GM19240 (cell line): Measurements from ENCODE around the gene EFHD2.
"Not testable (repeated sequence)": the region's sequence is repeated elsewhere in the genome, so short reads cannot be mapped to it uniquely, and the experiment has no call there.

Experiments
- DNase-seq: peaks from one replicate; pipeline ENCODE4 v3.0.0; 2011; ENCODE audit warnings: low spot score; ENCODE audit not compliant: insufficient read length

Gene EFHD2

GRCh38 chr1:15430787-15431570, 21.3 kb downstream of the EFHD2 start:
- DNase-seq: peak; percentile 92

GRCh38 chr1:15431571-15431948, 21.9 kb downstream of the EFHD2 start:
- no peak for DNase-seq

- no peak for DNase-seq
Measured at GRCh38 chr1:15432324-15432723, 22.6 kb downstream of the EFHD2 start.

- DNase-seq: no peak
Measured at GRCh38 chr1:15433471-15433870, 23.8 kb downstream of the EFHD2 start.

GRCh38 chr1:15434739-15435138, 25.1 kb downstream of the EFHD2 start:
- not testable (repeated sequence) for DNase-seq

- no peak for DNase-seq
Measured at GRCh38 chr1:15435239-15436077, 25.8 kb downstream of the EFHD2 start.

GRCh38 chr1:15436881-15437442, 27.3 kb downstream of the EFHD2 start:
- DNase-seq: no peak

- DNase-seq: no peak
Measured at GRCh38 chr1:15439325-15439724, 29.6 kb downstream of the EFHD2 start.

- no peak for DNase-seq
Measured at GRCh38 chr1:15440357-15440756, 30.7 kb downstream of the EFHD2 start.

- no peak for DNase-seq
Measured at GRCh38 chr1:15441247-15441646, 31.6 kb downstream of the EFHD2 start.

- no peak for DNase-seq
Measured at GRCh38 chr1:15442119-15442518, 32.4 kb downstream of the EFHD2 start.

GRCh38 chr1:15442759-15443158, 33.1 kb downstream of the EFHD2 start:
- no peak for DNase-seq

GRCh38 chr1:15443281-15443680, 33.6 kb downstream of the EFHD2 start:
- no peak for DNase-seq

GRCh38 chr1:15444468-15445389, 35.0 kb downstream of the EFHD2 start:
- DNase-seq: no peak

- no peak for DNase-seq
Measured at GRCh38 chr1:15445390-15446122, 35.9 kb downstream of the EFHD2 start.

- DNase-seq: no peak
Measured at GRCh38 chr1:15446212-15446611, 36.5 kb downstream of the EFHD2 start.

GRCh38 chr1:15448877-15449462, 39.3 kb downstream of the EFHD2 start:
- no peak for DNase-seq

GRCh38 chr1:15449567-15449966, 39.9 kb downstream of the EFHD2 start:
- no peak for DNase-seq

GRCh38 chr1:15451014-15451722, 41.5 kb downstream of the EFHD2 start:
- DNase-seq: no peak

GRCh38 chr1:15452216-15452615, 42.5 kb downstream of the EFHD2 start:
- no peak for DNase-seq
